ENCODE measurements around the gene DAPK1.

DAPK1 gene

GRCh38 chr9:87613265-87614111, 115.8 kb downstream of the DAPK1 start:
- no peak for DNase-seq (ENCODE audit: low read depth)

- DNase-seq (ENCODE audit: low read depth) = no peak
Observed at GRCh38 chr9:87614397-87614796, 116.7 kb downstream of the DAPK1 start.

GRCh38 chr9:87615136-87615535, 117.5 kb downstream of the DAPK1 start:
- DNase-seq (ENCODE audit: low read depth) = no peak

DNA sequence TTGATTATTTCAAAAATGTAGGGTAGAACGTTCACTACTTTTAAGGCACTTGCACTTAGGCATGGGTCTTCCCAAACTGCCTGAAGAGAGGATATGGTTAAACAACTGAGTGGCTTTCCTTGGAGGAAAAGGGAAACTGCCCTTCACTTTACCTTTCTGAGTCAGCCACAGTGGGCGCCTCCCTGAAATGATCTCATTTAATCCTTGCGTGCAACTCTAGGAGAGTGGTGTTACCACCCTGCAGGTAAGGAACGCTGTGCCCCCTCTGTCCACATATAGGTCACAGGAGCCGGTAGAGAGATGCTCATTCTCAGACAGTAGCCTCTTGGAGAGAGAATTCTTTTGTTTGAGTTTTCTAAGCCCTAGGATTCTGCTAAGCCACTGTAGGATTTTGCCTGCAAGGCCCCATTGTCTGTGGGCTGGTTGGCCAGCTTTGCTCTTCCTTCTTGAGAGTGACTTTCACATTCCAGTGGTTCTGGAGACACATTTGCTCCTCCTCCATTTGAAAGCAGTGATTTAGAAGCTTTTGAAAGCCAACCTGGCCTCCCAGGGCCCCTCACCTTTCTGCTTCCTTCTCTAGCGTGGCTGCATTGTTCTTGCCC, 118.0 kb downstream of the DAPK1 start:
- no peak for DNase-seq (ENCODE audit: low read depth)

DNA sequence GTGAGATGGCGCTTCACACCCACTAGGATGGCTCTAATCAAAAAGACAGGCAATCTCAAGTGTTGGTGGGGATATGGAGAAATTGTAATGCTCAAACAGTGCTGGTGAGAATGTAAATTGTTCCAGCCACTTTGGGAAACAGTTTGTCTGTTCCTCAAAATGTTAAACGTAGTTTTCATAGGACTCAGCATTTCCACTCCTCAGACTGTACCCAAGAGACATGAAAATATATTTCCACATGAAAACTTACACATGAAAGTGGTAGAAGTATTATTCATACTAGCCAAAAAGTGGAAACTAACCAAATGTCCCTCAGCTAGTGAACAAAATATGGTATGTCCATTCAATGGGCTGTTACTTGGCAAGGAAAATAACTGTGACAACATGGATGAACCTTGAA, 120.6 kb downstream of the DAPK1 start:
- DNase-seq (ENCODE audit: low read depth) = no peak

DNA sequence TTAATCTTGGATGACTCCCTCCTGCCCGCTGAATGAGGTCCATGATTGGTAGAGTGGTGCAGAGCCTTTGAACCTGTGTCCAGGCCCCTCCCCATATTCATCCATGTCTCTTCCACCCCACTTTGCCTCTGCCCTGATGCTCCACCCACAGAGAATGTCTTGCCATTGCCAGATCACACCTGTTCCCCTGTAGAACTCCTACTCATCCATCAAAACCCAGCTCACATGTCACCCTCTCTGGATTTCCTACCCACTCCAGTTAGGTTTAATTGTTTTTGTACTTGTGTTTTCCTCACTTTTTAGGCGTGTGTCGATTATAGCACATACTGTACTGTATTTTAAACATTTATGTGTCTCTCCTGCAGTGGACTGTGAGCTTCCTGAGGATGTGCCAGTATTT, 121.3 kb downstream of the DAPK1 start:
- no peak for DNase-seq (ENCODE audit: low read depth)

DNA sequence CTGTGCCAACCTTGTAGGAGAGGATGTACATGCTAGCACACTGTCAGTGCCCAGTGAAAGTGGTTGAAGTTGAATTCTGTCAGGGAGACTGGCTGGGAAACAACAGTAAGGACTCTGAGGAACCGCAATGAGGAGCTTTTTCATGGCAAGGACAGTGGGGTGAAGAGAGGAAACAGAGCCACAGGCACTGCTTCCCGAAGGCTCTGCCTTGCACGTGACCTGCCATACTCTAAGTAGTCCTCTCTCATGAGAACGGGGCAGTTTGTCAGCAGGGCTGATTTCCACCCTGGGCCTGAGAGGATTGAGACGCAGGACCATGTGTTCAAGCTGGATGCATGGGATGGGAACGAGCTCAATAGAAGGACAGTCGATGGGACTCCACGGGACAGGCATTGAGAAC, 121.7 kb downstream of the DAPK1 start:
- no peak for DNase-seq (ENCODE audit: low read depth)

DNA sequence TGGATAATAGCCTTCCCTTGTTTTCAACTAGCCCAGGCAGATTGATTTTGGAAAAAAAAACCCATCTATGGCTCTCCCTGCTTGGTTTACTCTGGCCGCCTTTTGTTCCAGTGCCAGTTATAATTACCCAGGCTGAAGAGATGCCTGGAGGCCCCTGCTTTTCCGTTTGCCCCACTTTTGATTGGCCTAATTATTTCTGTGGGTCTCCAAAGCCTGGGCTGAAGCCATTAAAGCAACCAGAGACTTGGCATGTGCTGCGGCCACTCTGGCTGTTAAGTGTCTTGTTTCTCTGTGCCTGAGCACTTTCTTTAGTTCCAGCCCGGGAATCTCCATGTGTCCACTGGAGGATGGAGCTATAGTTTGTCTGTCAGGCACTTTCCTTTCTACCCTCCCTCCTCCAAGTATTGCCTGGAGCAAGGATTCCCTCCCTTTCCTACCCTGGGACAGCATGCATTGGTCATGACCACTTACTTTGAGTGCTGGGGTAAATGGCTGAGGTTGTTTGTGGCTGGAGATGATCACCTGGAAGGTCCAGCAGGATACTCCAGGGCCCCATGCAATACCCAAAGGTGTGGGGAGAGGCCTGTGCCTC, 123.2 kb downstream of the DAPK1 start:
- no peak for DNase-seq (ENCODE audit: low read depth)

DNA sequence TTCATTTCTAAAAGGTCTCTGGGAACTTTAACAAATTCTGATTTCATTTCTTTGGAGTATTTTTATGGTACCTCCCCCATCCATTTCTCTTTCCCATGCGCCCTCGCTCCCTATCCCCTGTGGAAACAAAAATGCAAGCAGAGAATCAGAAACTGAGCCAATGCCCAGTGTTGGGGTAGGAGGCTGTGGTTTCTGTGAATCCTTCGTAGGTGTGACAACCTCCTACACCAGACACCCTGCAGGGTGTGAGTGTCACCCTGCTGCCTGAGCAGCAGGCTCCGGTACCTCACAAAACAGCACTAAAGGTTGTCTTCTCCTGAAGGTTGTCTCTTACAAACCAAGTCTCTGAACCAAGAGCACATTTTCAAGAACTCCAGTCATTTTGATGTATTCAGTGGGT, 124.4 kb downstream of the DAPK1 start:
- DNase-seq (ENCODE audit: low read depth) = no peak

DNA sequence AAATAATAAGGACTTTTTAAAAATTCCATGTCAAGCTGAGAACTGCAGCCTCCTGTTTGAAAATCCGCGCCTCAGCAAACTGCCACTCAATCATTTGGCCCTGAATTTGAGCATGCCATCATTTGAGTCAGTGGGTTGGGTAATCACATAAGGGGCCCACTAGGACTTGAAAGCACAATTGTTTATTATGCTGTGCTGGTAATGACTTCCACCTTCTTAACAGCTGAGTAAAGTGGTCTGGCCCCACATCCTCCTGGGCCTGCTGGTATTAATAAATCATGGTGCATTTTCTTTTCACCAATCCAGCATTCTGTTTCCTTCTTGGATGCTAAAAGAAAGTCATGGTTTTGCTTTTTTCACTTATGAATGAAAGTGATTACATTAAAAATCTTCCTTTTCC, 125.3 kb downstream of the DAPK1 start:
- no peak for DNase-seq (ENCODE audit: low read depth)

DNA sequence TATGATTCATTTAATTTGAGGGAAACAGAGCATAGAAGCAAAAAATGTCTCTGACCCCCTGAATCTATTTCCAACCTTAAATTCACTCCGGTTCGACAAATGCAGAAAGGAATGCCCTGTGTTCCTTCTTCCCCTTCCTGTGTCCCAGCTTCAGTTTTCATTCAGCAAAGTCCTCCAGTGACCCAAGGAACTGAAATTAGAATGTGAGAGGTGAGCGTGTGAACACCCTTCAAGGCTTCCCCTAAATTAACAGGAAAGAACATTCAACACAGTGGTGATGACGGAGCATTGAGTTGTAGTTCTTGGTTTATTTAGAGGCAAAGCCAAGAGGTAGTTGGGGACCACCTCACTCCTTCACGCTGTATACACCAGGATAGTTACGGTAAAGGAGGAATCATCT, 130.7 kb downstream of the DAPK1 start:
- DNase-seq (ENCODE audit: low read depth) = no peak

DNA sequence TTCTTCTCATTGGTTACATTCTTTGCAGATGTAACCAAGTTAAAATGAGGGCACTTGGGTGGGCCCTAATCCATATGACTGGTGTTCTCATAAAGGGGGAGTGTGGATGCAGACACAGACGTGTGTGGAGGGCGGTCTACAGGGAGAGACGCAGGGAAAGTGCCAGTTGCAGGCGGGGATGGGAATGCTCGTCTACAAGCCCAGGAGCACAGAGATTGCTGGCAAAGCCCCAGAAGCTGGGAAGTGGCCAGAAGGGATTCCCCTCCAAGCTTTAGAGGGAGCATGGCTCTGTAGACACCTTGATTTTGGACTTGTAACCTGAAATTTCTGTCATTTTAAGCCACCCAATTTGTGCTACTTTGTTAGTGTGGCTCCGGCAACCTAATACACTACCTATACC, 131.4 kb downstream of the DAPK1 start:
- DNase-seq (ENCODE audit: low read depth) = no peak

GRCh38 chr9:87630266-87630665, 132.6 kb downstream of the DAPK1 start:
- no peak for DNase-seq (ENCODE audit: low read depth)

DNA sequence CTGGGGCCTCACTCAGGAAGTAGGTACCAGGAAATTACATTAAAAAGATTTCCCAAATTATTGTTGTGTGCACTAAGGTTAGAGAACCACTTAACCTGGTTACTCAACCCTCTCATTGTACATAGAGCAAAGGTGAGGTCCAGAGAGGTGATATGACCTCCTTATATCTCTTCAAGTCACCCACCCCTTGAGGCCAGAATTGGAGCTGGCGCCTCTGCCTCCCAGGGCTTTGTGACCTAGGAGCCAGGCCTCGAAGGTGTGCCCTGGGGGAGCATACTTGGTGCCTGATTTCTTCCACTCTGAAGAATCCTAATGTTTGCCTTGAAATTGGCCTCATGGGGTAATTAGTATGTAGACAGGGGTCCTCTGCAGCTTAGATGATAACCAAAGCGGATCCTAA, 133.2 kb downstream of the DAPK1 start:
- DNase-seq (ENCODE audit: low read depth) = no peak

DNA sequence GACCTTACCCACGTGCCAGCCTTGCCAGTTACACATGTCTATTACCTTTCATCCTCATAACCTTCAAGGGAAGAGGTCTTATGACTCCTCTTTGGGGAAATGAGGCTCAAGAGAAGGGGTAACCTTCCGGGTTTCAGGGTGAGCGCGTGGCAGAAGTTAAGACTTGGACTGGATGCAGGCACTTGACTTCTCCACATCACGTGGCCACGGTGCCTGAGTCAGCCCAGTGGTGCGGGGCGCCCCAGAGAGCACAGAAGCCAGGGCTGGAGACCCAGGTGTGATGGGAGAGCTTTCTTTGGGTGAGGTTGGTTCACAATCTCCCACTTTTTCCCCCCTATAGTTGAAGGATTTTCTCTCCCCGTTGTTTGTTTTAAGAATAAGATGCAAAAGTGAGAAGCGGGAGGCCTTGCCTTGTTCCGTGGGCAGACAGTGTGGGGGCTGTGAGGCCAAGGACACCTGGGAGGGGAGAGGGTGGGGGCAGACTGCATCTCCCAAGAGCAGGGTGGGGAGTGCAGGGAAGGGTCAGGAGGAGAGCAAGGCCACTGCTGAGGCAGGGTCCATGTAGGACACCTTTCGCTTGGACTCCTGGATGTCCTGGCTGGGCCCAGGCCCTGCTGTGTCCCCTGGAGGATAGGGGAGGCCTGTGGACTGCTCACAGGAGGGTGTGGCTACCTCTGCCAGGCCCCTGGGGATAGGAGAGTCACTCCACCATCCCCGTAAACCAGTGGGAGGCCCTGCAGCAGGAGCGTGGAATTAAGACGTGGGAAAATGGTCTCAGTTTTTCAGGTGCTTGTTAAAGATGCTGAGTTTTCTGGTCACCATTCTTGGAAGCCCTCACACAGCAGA, 138.2 kb downstream of the DAPK1 start:
- no peak for DNase-seq (ENCODE audit: low read depth)

DNA sequence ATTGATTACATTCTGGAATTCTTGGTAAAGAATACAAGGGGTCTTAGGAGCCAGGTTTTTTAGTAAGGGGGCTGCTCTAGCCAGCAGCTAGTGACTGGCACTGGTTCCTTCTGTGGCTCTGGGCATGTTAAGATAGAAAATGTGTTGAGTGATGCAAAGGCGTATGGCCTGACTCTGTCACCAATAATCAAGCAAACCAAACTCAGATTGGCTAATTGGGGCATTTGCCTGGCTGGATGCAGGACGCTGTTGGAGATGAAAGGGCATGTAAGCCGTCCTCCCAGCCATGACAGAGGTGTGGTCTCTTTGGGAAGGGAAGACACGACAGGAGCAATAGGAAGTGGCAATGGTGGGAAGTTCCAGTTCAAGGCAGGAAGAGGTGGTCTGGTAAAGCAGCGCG, 140.6 kb downstream of the DAPK1 start:
- no peak for DNase-seq (ENCODE audit: low read depth)

- DNase-seq (ENCODE audit: low read depth) = no peak
Observed at GRCh38 chr9:87639949-87640348, 142.3 kb downstream of the DAPK1 start.

DNA sequence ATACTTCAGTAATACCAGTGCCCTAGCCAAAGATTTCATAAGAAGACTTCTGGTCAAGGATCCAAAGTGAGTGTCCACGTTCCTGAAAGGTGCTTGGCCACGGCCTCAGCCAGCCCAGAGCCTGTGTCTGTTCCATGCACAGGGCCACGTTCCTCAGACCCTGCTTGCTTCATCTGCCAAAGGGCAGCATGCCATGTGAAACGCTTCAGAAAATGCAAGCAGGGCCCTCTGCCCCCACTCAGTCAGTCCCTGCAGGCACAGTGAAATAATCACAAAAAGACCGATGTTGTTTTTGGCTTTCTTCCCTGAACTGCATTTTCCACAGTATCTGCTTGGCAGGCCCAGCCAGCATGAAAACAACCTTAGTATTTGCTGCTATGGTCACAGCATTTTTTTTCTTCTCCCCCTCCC, 142.7 kb downstream of the DAPK1 start:
- no peak for DNase-seq (ENCODE audit: low read depth)

- no peak for DNase-seq (ENCODE audit: low read depth)
Observed at GRCh38 chr9:87641067-87641466, 143.4 kb downstream of the DAPK1 start.

DNA sequence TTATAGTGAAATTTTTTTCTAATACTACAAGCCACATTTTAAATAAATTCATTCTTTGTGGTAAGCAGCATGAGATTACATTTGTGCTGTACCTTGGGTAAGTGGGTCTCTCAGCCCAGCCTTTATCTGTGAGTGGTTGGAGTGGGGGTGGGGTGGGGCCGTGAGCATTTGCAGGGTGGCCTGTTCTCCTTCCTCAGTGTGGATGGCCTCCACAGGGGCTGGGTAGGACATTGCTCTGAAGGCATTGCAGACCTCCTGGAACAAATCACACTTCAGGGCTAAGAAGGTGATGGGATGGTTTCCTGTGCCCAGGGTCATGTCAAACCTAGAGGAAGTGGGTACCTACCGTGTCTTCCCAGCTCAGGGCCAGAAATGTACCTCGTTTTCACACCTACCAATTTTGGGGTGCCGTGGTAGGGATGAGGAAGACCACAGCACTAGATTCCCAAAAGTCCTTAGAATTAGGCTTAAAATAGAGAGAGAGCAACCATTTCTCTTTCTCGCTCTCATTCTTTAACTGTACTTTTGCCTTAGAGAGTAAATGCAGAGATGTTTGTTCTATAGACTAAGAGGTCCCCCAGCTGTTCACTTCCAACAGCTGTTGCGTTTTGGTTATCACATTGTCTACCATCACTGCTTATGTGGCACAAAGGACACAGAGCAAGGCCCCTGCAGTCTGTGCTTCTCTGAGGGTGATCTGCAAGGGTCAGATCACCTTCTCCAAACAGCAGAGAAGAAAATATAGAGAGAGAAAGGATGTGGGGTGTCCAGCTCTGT, 144.9 kb downstream of the DAPK1 start:
- DNase-seq (ENCODE audit: low read depth) = no peak

DNA sequence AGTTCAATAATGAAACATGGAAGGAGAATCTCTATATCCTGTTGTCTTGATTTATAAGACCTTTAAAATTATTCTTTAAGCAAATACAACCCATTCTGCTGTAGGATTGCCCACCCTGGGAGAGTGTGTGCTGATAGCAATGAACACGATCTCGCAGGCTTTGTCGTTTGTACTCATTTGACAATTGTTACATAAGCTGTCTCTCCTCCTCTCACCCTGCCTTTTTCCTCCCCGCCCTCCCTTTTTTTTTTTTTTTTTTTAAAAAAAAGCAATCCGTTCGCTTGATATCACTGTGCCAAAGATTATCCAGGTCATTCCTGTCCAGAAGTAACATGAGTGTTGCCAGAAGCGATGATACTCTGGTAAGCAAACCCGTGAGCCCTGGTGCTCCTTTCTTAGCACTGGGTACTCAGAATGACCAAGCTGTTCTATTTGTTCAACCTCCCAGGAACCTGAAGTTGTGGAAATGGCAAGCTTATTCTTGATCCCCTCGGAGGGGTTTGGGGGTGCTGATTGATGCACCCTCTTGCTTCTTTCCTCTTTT, 145.5 kb downstream of the DAPK1 start:
- no peak for DNase-seq (ENCODE audit: low read depth)

All from activated T-cell treated with anti-CD3 and anti-CD28 coated beads for 1 hour (primary cell).